HCEC 1CT (cell line): ENCODE data around the gene YPEL3.
A peak's percentile ranks its signal among the peaks of the same experiment; 100 is the strongest.

Experiments used
- DNase-seq: peaks from one replicate; pipeline ENCODE4 v3.0.0-alpha.2; 2017

YPEL3 gene

GRCh38 chr16:30068333-30068732 is 27.7 kb downstream of the YPEL3 start:
- DNase-seq: no peak

- no peak for DNase-seq
Measured at GRCh38 chr16:30067584-30067916, 28.5 kb downstream of the YPEL3 start.

- DNase-seq: no peak
Measured at GRCh38 chr16:30066761-30067583, 29.0 kb downstream of the YPEL3 start.

DNA sequence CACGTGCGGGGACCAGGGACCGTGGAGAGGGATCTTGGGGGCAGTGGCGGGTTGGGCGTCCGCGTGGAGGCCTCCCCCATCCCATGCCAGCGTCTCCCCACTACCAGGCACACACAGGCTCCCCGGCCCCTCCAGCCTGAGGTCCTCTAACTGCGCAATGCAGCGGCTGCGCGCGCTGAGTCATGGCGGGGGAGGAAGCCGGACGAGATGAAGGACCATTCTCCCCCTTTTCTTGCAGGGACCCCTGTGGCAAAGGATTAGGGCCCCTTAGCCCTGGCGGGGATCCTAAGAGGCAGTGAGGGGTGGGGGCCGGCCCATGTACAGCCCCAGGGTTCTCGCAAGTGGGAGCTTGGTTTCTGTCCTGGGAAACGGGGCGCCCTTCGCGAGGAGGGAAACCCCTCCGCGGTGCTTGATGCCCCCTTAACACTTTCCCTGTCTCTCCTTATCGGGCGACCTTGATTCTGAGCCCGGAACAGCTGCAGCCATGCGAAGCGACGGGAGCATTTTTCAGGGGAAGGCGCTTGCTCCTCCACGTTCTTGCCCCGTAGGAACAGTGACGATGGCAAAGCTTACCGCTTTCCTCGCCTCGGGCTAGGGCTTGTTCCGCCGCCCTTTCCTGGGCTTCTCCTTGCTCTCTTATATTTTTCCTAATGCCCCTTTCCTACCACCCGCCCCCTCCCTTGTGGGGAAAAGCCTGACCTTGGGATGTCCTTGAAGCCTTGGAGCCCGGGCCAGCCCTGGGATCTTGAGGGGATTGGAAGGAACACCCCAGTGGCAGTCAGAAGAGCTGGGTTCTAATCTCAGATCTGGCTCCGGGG is 29.9 kb downstream of the YPEL3 start:
- DNase-seq: peak; percentile 74

DNA sequence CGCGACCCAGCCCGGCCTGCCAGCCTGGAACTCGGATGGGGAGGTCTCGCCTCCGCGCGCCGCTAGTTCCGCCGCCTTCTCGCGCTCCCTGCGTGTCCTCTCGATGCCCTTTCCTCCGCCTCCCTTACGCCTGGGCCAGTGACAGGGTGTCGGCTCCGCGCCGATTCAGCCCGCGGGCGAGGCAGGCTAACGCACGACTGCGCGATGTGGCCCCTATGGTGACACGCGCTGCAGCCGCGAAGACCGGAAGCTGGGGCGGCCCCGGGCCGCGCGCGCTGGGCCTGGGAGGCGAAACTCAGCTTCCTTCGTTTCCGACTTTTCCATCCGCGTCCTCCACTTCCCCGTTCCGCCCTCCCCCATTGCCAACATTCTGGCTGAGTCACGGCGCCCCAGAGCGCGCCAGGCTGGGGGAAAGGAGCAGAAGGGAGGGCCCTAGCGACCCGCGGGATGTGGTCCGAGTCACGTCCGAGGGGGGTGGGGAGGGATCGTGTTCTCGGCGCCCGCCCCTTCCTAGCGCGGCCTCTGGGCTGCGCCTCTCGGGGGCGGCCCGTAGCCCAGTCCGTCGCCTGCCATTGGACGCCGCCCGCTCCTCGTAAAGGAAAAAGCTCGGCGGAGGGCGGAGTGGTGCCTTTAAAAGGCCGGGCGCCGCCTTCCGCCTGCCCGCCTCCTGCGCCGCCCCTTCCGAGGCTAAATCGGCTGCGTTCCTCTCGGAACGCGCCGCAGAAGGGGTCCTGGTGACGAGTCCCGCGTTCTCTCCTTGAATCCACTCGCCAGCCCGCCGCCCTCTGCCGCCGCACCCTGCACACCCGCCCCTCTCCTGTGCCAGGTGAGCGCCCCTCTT is 30.7 kb downstream of the YPEL3 start, which contains the start of gene ALDOA:
TSS of gene ALDOA (plus strand) at position 659 of the 841 bp plus-strand sequence. CDS start 1,138 bp downstream, outside the sequence.
- DNase-seq: peak; percentile 99

- no peak for DNase-seq
Measured at GRCh38 chr16:30064729-30065101, 31.3 kb downstream of the YPEL3 start.

GRCh38 chr16:30063893-30064728 is 31.9 kb downstream of the YPEL3 start:
- peak; percentile 50 for DNase-seq

DNA sequence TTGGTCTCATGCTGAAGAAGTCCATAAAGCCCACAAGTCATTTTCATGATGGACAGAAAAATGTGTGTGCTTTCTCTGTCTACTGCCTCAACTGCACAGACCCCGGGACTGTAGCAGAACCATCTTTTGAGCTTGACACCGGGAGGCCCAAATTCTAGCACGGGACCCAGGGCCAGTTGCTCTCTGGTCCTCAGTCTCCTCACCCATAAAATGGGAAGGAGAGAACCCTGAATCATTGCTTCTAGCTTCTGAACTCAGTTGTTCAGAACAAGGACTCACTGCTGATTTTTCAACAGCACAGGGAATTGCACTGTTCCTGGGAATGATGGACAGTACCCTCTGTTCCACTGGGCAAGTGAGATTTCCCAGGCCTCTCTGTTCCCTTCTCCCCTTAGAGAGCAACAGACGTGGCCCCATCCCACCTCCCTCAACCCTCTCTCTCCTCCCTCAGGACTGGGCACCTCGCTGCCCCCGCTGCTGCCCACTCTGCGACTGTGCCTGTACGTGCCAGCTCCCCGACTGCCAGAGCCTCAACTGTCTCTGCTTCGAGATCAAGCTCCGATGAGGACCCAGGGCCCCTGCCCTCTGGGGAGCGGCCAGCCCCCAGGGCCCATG is 32.6 kb downstream of the YPEL3 start:
- no peak for DNase-seq

- no peak for DNase-seq
Measured at GRCh38 chr16:30060836-30061554, 35.0 kb downstream of the YPEL3 start.

GRCh38 chr16:30060346-30060745 is 35.7 kb downstream of the YPEL3 start:
- no peak for DNase-seq

DNA sequence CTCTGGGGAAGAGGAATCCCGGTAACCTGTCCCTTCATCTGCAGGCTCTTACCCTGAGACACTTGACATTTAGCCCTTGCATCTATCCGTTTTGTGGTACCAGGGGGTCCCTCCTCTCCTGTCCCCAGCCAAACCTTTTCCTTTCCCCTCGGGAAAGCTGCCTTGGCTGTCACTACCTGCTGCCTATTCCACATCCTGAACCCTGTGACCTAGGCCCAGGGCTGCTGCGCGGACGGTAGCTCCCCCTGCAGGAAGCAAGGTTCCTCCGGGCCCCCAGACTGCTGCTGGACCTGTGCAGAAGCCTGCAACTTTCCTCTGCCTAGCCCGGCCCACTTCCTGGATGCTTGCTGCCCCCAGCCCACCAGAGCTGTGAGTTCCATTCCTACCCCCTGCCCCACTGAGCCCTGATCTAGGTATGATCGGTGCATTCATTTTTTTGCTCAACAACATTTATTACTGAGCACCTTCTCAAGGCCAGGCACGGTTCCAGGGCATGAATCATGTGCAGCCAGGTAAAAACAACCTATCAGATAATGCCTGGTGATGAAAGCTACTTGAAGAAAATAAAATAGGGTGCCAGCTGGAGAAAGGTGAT is 41.0 kb downstream of the YPEL3 start:
- DNase-seq: no peak

DNA sequence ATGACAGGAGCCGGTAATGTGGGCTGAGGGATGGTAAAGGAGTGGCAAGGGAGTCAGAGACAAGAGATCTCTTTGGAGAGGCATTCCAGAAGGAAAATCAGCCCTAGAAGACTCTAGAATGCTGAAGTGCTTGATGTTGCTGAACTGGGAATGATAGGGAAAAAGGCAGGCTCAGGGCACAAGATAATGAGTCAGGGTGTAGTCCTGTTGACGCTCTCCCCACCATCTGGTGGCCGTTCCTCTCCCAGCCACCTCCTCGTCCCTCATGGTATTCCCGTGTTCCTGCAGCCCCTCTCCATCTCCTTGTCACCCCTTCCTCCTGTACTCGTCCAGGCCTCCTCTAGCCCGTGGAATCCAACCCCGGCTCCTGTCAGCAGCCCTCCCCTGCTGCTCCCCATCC is 41.6 kb downstream of the YPEL3 start:
- no peak for DNase-seq

GRCh38 chr16:30053376-30054015 is 42.5 kb downstream of the YPEL3 start:
- DNase-seq: peak; percentile 57

- DNase-seq: peak; percentile 90
Measured at GRCh38 chr16:30052671-30053372, 43.2 kb downstream of the YPEL3 start.

DNA sequence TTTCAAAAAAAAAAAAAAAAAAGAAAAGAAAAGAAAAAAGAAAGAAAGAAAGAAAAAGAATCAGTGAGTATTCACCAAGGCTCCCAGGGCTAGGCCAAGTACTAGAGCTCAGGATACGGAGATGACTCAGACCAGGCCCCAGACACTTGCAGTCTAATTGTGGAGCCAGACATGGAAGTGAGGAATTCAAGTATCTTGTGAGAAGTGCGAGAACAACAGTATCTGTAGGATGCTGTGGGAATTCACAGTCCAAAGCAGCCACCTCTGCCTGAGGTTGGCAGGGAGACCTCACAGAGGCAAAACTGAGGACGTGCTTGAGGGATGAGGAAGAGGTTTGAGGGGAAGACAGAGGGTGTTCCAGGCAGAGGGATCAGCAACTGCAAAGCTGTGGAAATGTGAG is 44.5 kb downstream of the YPEL3 start:
- DNase-seq: peak; percentile 54

DNA sequence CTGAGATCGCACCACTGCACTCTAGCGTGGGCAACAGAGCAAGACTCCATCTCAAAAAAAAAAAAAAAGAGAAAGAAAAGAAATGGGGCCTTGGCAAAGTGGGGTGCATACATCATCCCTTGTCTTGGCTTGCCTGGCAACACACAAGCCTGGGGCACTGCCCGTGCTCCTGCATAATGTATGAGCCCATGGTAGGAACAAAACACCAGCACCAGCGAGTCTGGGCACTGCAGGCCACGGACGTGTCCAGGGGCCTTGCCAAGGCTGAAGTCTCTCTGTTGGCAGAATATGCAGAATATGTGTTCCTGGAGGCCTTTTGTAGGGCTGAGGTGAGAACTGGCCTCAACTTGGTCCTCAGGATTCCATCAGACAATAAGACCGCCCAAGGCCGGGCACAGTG is 46.1 kb downstream of the YPEL3 start:
- no peak for DNase-seq

DNA sequence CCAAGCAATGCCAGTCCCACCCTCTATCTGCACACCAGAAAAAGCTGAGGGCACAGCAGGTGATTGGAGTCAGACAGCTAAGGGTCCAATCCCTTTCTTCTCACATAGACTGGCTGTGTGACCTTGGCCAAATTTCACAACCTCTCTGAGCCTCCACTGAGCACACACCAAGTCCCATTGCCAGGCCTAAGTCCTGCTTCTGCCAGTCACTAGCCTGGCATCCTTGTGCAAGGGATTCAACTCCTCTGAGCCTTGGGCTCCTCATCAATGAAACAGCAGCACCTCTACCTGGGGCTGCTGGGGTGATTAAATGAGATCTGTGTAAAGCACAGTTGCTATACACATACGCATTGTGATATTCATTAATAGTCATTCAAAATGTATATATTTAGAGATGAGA is 49.4 kb downstream of the YPEL3 start:
- no peak for DNase-seq

DNA sequence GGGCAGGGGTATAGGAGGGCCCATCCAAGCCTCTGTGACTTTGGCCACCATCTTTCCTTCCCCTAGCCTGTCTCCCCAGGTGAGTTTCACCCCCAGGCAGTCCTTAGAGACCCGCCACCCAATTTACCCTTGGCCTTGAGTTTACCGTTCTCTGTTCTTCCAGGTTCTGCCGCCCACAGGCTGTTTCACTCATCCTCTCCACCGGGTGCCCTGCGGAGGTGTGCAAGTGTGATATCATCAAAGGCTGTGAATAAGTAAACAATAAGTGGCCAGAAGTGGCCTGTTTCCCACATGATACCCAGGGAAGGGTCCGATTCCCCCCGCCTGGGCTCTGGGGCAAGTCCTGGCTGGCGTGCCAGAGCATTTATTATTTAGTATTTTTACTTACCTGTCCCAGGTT is 49.8 kb downstream of the YPEL3 start:
- no peak for DNase-seq
